GF-D8 (cell line): ENCODE results near the gene ENOPH1.

Experiments used
- DNase-seq: peaks from one replicate; lab custom pipeline; 2025; lab: John Stamatoyannopoulos, UW

Gene ENOPH1

GRCh38 chr4:82508806-82509428, 78.5 kb downstream of the ENOPH1 start:
- DNase-seq: no peak

- no peak for DNase-seq
These were observed 79.8 kb downstream of the ENOPH1 start for GRCh38 chr4:82510216-82510615.
